NCI-H1105 treated with DMSO at 0.1 percent for 48 hours (cell line): ENCODE data around the gene ADAM15.

Source experiments
- DNase-seq: peaks from one replicate; lab custom pipeline; 2025; lab: John Stamatoyannopoulos, UW

ADAM15 gene

GRCh38 chr1:155086856-155087535 lies 35.9 kb downstream of the ADAM15 start:
- DNase-seq: no peak

- peak; percentile 59 for DNase-seq
Observed at GRCh38 chr1:155091071-155092051, 40.2 kb downstream of the ADAM15 start.

- DNase-seq: no peak
Observed at GRCh38 chr1:155092131-155092530, 41.0 kb downstream of the ADAM15 start.

GRCh38 chr1:155092641-155093040 lies 41.5 kb downstream of the ADAM15 start:
- no peak for DNase-seq

- DNase-seq: peak; percentile 93
Observed at GRCh38 chr1:155093911-155094621, 43.0 kb downstream of the ADAM15 start.

GRCh38 chr1:155094622-155094948 lies 43.5 kb downstream of the ADAM15 start:
- no peak for DNase-seq

- no peak for DNase-seq
Observed at GRCh38 chr1:155099331-155099730, 48.2 kb downstream of the ADAM15 start.

GRCh38 chr1:155103325-155103724 lies 52.2 kb downstream of the ADAM15 start:
- DNase-seq: no peak

- no peak for DNase-seq
Observed at GRCh38 chr1:155104605-155105534, 53.8 kb downstream of the ADAM15 start.

- DNase-seq: no peak
Observed at GRCh38 chr1:155105604-155106011, 54.5 kb downstream of the ADAM15 start.

GRCh38 chr1:155106862-155107261 lies 55.7 kb downstream of the ADAM15 start:
- no peak for DNase-seq

GRCh38 chr1:155107309-155108264 lies 56.5 kb downstream of the ADAM15 start:
- DNase-seq: no peak

- no peak for DNase-seq
Observed at GRCh38 chr1:155108296-155108695, 57.2 kb downstream of the ADAM15 start.

GRCh38 chr1:155110381-155110780 lies 59.3 kb downstream of the ADAM15 start:
- no peak for DNase-seq

- DNase-seq: no peak
Observed at GRCh38 chr1:155110826-155111225, 59.7 kb downstream of the ADAM15 start.
